Left lobe of liver (tissue), 2 donors: ENCODE measurements around the gene DCUN1D2. TPM values are rescaled to one million over a fixed set of nuclear protein-coding genes. Genes with fewer than 3 reads are reported as not detected.
A peak's percentile ranks its signal among the peaks of the same experiment; 100 is the strongest.

Experiments
- ATAC-seq: fragments of 200-7000 bp; cut with Tn5 transposase; one replicate; pipeline ENCODE4 v1.9.1; 2020; ENCODE audit warnings: mild to moderate bottlenecking, moderate library complexity
- DNase-seq: peaks from one replicate; pipeline ENCODE4 v3.0.0-alpha.2; 2020; ENCODE audit warnings: low spot score
- total RNA-seq: library from RNA; stranded (reverse); gene quantifications from one replicate; pipeline ENCODE4 v1.2.1, GENCODE V29; 2021
- donor health status: DM: no; HTN: no; CAD: no; lungs with moderate emphysema.
- donor health status: DM: no; HTN: yes; CAD: no.

DCUN1D2 gene
- total RNA-seq, 1 donor from 2014 or later: 10.0 TPM

GRCh38 chr13:113413178-113413897, 77.2 kb downstream of the DCUN1D2 start:
- DNase-seq (no peak), ATAC-seq (no peak)

DNA sequence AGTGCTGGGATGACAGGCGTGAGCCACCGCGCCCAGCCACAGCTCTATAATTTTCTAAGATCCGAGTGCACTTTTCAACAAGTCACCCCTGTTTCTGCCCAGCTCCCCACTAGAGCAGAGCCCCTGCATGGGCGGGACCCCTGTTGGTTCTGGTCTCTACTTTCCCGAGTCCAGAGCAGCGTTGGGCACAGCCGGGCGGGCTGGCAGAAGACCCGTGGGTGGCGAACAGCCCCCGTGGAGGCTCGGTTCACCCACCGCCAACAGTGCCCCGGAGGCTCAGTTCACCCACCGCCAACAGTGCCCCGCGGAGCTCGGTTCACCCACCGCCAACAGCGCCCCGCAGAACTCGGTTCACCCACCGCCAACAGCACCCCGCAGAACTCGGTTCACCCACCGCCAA, 78.1 kb downstream of the DCUN1D2 start:
- DNase-seq: no peak
- ATAC-seq: no peak

DNA sequence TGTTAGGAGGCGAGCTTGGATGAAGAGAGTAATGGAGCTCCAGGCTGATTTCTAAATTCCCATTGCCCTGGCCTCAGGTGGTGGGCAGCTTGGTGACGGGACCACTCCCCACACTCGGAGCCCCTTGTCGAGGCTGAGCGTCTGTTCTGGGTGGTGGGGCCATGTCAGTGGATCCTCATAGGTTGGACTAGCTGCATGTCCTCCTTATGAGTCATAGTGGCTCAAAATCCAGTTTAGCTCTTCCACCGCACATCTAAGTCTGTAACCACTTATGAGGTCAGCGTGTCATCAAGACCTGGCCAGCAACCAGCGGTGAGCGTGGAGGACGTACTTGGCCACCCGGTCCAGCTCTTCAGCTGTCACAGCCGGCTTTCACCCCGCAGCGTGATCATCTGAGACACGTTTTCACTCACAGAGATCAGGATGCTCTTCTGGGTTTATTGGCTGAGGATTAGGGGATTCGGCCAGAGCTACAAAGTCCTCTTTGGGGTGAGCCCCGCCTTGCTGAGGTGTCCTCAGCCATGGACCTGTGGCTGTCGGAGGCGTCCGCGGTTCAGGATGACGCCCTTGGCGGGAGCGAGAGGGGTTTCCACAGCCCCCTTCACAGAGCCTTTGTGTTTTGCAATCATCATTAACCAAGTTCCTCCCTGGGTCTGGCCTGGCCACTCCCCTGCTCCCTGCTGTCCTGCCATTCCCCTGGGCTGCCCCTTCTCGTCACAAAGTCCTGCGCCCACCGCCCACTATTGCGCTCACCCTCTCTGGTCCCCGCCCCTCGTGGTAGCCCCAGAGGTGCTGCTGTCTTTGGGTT, 79.1 kb downstream of the DCUN1D2 start:
- ATAC-seq (no peak), DNase-seq (no peak)

- no peak for DNase-seq
- no peak for ATAC-seq
Observed at GRCh38 chr13:113410472-113411201, 79.9 kb downstream of the DCUN1D2 start.

DNA sequence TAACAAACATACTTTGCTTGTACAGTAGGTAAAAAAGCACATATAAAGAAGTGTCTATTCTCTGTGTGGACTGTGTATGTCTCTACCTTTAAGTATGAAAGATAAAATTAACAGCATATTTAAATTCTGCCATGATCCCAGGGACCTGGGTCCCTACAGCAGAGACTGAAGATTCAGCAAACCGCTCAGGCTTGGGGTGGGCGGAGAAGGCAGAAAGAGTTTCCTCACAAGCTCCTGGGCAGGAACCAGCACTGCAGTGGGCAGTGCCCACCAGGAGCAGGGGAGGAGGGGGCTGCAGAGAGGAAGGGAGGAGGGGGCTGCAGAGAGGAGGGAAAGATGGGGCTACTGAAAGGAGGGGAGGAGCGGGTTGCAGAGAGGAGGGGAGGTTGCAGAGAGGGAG, 81.9 kb downstream of the DCUN1D2 start:
- DNase-seq: no peak
- no peak for ATAC-seq

DNA sequence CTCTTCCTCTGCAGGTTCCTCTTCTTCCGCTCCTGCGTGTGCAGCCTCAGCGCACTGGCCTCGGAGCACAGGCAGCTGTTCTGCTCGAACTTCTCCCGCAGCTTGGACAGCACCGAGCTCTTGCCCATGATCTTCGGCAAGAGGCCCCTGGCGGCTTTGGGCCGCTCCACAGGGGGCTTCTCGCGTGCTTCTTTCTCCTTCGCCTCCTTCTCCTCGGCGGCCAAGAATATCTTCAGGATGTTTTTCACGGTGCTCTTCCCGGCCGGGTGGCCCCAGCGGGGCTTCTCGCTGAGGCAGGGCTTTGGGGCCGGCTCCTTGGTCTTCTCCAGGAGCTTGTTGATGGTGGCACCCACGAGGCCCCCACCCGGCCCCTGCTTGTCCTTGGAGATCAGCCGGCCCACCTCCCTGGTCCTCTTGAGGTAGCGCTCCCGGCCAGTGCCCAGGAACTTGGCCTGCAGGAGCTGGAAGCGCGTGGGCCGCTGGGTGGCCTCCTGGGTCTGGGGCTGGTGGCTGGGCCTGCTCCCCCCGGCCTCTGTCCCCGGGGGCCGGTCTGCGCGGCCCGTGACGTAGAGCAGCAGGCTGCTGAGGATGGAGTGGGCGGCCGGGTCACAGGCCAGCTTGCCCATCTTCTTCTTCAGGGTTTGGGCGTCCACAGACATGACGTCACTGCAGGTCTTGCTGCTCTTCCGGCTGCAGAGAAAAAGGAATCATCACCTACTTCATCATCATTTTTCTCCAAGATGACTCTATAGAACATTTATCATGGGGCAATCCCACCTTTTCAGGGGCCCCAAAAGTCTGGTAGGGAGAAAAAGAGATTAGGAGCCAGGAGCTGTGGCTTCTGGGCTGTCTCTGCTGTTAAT, 82.7 kb downstream of the DCUN1D2 start:
- DNase-seq: no peak
- ATAC-seq: no peak

DNA sequence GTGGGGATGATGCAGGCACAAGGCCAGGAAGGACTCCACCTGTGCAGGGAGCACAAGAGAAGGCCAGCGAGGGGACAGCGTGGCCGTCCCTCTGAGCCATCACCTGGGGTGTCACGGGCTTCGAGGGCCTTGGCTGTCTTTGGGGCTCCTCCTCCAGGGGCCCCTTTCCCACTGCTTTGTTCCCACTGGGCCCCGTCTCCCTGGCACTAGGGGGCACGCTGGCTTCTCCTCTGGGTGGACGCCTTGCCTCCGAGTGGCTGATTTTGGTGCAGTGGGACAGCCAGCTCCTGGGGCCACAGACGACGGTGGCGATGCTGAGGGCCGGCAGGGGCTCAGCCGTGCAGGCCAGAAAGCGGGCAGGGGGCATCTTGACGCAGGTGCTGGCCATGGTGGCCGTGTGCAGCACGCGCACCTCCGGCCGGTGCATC, 83.4 kb downstream of the DCUN1D2 start:
- no peak for DNase-seq
- ATAC-seq: no peak

GRCh38 chr13:113406321-113407102, 84.0 kb downstream of the DCUN1D2 start:
- ATAC-seq (no peak), DNase-seq (peak; percentile 35)

Other genes with a start within 250 kb of the DCUN1D2 start
- 217 TPM for gene LAMP1, start 193.5 kb downstream of the DCUN1D2 start, total RNA-seq
- 38.3 TPM for gene GRTP1, start 126.6 kb downstream of the DCUN1D2 start, total RNA-seq
- gene ADPRHL1, start 37.2 kb downstream of the DCUN1D2 start, total RNA-seq: 1.2 TPM
- 23.5 TPM for gene TFDP1, start 94.0 kb upstream of the DCUN1D2 start, total RNA-seq
- not detected for gene ATP4B, start 167.5 kb upstream of the DCUN1D2 start, total RNA-seq
- gene GRK1, start 176.5 kb upstream of the DCUN1D2 start, total RNA-seq: not detected